ENCODE data around the gene FOXG1. TPM values are rescaled to one million over a fixed set of nuclear protein-coding genes. Genes with fewer than 3 reads are reported as not detected.
A peak's percentile ranks its signal among the peaks of the same experiment; 100 is the strongest.

Gene FOXG1
- total and polyA plus RNA-seq, 2 of the 4 experiments (the other 2 are of a cell fraction): not detected

- CTCF ChIA-PET: interaction anchor here (0.8 to 1.1 kb wide), 2 partner anchors 756 to 1441 kb away, joined by 3 to 4 read pairs; no protein-coding TSS in a partner anchor
- Histone ChIP-seq H2AK9ac (replicated peaks; ENCODE audit: low read depth, low read length, poor library complexity) (peak overlapping the region; percentile 16), H3K9ac (ENCODE audit: low read depth, low read length) (no peak overlapping the region), H4K91ac (ENCODE audit: insufficient read depth, low read depth, low read length) (no peak overlapping the region), H3K36me3 (ENCODE audit: control insufficient read depth, insufficient read depth, low read length) (no peaks in the 10 kb centered on the region), H2AK5ac (ENCODE audit: low read depth, low read length) (no peak overlapping the region), H3K14ac (replicated peaks; ENCODE audit: low read depth, low read length) (no peak overlapping the region), H3K4me1 (ENCODE audit: control insufficient read depth, insufficient read depth, low read length) (no peaks in the 10 kb centered on the region), H3K27me3 (ENCODE audit: control insufficient read depth, insufficient read depth, low read length) (peaks cover 48% of the 10 kb centered on the region), H3K4me3 (ENCODE audit: insufficient read depth, low read depth, low read length) (0 out of 2 replicates have a peak overlapping the region, but pooled peaks have one; percentile 22), H3K9me3 (ENCODE audit: control insufficient read depth, insufficient read depth, low read length) (peaks cover 2% of the 10 kb centered on the region; the same call in 1 of the 2 replicates), H2BK15ac (ENCODE audit: low read depth, low read length) (no peak overlapping the region), H4K5ac (ENCODE audit: low read depth, low read length) (no peak overlapping the region), H3K4me2 (ENCODE audit: low read depth, low read length) (peak overlapping the region; percentile 79), H3K9me1 (ENCODE audit: insufficient read depth, low read length) (no peaks in the 10 kb centered on the region), H3K27ac (ENCODE audit: insufficient read depth, low read length) (no peak overlapping the region), H2BK20ac (ENCODE audit: low read depth, low read length) (no peak overlapping the region), H3K79me1 (ENCODE audit: low read depth in 1 of 2, low read length in 2 of 2) (no peaks in the 10 kb centered on the region), H4K8ac (ENCODE audit: low read depth in 2 of 2, low read length in 2 of 2) (no peak overlapping the region), H2AFZ (replicated peaks; ENCODE audit: low read length, poor library complexity) (peak overlapping the region; percentile 75), H3K18ac (ENCODE audit: low read depth, low read length) (no peak overlapping the region), H3K4ac (ENCODE audit: low read depth, low read length) (no peak overlapping the region), H2BK5ac (ENCODE audit: low read depth, low read length, poor library complexity, severe bottlenecking) (no peak overlapping the region), H4K20me1 (ENCODE audit: insufficient read depth, low read length) (no peaks in the 10 kb centered on the region), H3K23ac (ENCODE audit: low read depth, low read length) (no peak overlapping the region), H2BK120ac (ENCODE audit: low read depth, low read length) (no peak overlapping the region), H3K56ac (ENCODE audit: extremely low read depth, insufficient read depth, low read length) (no peak overlapping the region)
- peak; percentile 64 for ATAC-seq (ENCODE audit: low read depth)
- in situ Hi-C loops (cut with MboI; ENCODE audit: low sequenced_read_pairs): loop anchor here (10.0 to 25.0 kb wide), 2 partner anchors 451 to 1238 kb away; no protein-coding TSS in a partner anchor
- peak; percentile 30 for DNase-seq
- WGBS, 2 experiments (ENCODE audit: extremely low coverage in 2 of 2, insufficient read length in 1 of 2): 3% methylated on average over 25 of the region's 47 CpGs; no CpG with 5 or more reads in 1 of the 2 experiments
- dilution Hi-C loops (cut with HindIII; ENCODE audit: low sequenced_read_pairs, unreplicated experiment): no loop called here
- POLR2A ChIA-PET (ENCODE audit: unreplicated experiment): no interaction called here
- intact Hi-C loops (cut with micrococcal nuclease): no loop called here
- TF ChIP-seq CHD1 (IDR thresholded peaks at IDR 0.05; ENCODE audit: low read depth, low read length) (no peak), RFX5 (IDR thresholded peaks at IDR 0.05; ENCODE audit: low read depth, low read length) (no peak), SMC3 (IDR thresholded peaks at IDR 0.05; ENCODE audit: low read depth, low read length) (peak; percentile 23; the same call in 1 of the 2 replicates), CTCF (conservative IDR thresholded peaks at IDR 0.05; ENCODE audit: low read depth, low read length) (peak; percentile 40), ELK1 (IDR thresholded peaks at IDR 0.05; ENCODE audit: borderline replicate concordance, low read depth, low read length) (no peak), MXI1 (IDR thresholded peaks at IDR 0.05; ENCODE audit: borderline replicate concordance, low read depth, low read length) (no peak), MAFK (IDR thresholded peaks at IDR 0.05; ENCODE audit: low read depth, low read length) (no peak), MAZ (IDR thresholded peaks at IDR 0.05; ENCODE audit: borderline replicate concordance, low read depth, low read length) (no peak), CEBPB (IDR thresholded peaks at IDR 0.05; ENCODE audit: low read depth, low read length) (no peak), RAD21 (IDR thresholded peaks at IDR 0.05; ENCODE audit: low read length) (peak; percentile 52)
- TF ChIP-seq, protein P1, sequence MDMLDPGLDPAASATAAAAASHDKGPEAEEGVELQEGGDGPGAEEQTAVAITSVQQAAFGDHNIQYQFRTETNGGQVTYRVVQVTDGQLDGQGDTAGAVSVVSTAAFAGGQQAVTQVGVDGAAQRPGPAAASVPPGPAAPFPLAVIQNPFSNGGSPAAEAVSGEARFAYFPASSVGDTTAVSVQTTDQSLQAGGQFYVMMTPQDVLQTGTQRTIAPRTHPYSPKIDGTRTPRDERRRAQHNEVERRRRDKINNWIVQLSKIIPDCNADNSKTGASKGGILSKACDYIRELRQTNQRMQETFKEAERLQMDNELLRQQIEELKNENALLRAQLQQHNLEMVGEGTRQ (IDR thresholded peaks at IDR 0.05; ENCODE audit: low read depth, low read length): no peak
- no TSS peak for BruUV-seq (replicated peaks)
Measured at GRCh38 chr14:28773861-28774691, 7.5 kb downstream of the FOXG1 start.
